GM19238 (cell line): ENCODE results near the gene PTPRM.
"Not testable (repeated sequence)": the region's sequence is repeated elsewhere in the genome, so short reads cannot be mapped to it uniquely, and the experiment has no call there.

Experiments used
- DNase-seq: peaks from one replicate; pipeline ENCODE4 v3.0.0; 2011; ENCODE audit warnings: low spot score; ENCODE audit not compliant: insufficient read length

Gene PTPRM

DNA sequence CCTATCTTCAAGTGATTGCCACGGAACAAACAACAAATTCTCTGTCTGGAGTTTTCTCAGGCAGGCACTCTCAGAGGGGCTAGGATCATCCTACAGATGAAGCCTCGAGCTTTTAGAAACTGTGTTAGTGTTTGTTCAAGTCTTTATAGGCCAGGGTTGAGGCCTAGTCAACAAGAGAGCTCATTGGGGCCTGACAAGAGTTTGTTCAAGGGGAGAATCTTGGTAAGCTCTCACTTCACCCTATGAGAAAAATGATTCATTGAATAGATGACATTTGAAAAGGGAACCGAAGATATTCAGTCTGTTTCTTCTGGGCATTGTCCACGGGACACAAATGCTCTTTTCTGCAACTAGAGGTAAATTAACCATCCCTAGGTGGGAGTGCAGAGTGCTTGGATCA, 476.9 kb downstream of the PTPRM start:
- DNase-seq, result no peak

GRCh38 chr18:8045160-8045883, 478.2 kb downstream of the PTPRM start:
- no peak for DNase-seq

DNA sequence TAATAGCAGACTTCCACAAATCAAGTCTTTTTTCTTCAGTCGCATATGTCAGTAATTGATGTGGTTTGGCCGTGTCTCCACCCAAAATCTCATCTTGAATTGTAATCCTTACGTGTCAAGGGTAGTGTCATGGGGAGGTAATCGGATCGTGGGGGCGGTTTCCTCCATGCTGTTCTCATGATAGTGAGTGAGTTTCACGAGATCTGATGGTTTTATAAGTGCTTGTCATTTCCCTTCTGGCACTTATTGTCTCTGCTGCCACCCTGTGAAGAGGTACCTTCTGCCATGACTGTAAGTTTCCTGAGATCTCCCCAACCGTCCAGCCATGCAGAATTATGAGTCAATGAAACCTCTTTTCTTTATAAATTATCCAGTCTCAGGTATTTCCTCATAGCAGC, 478.8 kb downstream of the PTPRM start:
- DNase-seq, result no peak

DNA sequence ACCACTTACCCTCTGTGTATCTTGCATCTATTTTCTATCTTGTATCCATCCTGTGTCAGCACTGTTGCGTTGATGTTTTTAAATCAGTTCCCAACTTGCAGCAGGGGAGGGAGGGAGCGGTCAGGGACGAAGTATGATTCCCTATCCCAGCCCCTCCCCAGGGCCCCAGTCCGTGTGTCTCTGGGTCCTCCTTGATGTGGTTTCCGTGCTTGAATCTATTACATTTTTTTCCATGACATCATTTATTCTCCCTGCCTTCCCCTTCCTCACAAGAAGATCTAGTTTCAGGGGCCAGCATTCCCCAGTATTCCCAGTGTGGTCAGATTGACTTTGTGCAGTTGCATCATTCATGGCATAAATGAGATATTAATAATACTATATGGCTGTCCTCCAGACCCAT, 479.3 kb downstream of the PTPRM start:
- DNase-seq, result no peak

- DNase-seq, result no peak
Measured at GRCh38 chr18:8049147-8049546, 482.0 kb downstream of the PTPRM start.

DNA sequence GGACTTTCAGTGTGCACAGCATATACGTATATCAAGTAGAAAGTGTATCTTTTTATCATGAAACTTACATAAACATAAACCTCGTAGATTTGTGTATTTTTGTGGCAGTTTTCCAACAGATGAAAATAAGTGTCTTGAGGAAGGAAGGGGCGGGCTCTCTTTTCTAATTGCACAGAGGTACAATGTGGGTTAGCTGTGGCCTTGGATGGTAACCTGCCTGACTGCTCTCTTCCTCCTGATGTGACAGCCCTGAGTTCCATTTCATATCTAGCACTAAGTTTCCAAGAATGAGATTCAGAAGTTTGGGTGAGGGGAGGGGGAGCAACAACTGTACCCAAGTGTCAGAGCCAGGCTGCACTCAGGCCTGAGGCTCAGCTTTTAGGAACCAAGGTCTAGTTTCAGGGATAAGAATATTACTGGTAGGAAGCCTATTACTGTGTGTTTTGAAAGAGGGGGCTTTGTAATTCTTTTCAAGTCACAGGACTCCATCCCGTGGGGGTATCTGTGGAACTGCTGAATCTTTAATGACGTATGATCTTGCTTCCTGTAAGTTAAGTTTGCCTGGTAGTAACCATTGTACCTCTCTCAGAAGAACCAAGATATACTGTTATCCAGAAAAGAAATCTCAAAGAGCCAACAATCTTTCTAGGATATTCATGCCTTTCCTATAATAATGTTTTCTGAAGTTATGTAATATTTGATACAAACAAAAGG, 483.7 kb downstream of the PTPRM start:
- no peak for DNase-seq

DNA sequence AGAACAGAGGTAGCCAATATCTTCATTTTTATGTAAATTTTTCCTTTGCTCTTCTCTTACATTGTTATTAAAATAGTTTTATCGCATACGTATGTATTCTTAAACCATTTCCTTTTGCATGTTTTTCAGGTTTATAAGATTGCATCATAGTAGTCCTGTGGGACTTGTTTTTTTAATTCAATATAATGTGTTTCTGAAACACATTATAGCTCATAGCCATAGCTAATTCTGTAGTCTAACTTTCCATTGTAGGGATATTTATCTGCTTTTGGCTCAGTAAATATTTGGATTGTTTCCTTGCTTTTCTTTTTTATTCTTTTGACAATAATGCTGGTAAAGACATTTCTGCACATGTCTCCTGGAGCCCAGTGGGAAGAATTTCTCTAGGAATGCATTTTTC, 484.3 kb downstream of the PTPRM start:
- DNase-seq, result no peak

- no peak for DNase-seq
Measured at GRCh38 chr18:8052237-8052701, 485.2 kb downstream of the PTPRM start.

DNA sequence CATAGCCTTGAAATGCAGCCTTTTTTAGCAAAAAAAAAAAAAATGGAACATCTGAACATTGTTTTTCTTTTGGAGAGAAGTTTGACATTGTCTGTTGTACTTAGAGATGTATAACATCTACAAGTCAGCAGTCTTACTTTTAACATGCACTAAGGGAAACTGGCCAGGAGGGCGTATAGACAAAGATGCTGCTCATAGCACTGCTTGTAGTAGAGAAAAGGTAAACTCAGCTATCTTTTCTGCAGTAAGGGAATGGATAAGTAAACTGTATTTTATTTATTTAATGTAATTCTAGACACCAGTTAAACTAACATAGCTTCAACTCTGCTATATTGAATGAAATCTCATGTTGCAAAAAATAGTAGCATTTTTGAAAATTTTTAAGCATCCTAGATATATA, 489.6 kb downstream of the PTPRM start:
- DNase-seq, result no peak

GRCh38 chr18:8063152-8063551, 496.0 kb downstream of the PTPRM start:
- not testable (repeated sequence) for DNase-seq

- no peak for DNase-seq
Measured at GRCh38 chr18:8063733-8064132, 496.6 kb downstream of the PTPRM start.

- no peak for DNase-seq
Measured at GRCh38 chr18:8065284-8065683, 498.2 kb downstream of the PTPRM start.

GRCh38 chr18:8065773-8066172, 498.7 kb downstream of the PTPRM start:
- no peak for DNase-seq

DNA sequence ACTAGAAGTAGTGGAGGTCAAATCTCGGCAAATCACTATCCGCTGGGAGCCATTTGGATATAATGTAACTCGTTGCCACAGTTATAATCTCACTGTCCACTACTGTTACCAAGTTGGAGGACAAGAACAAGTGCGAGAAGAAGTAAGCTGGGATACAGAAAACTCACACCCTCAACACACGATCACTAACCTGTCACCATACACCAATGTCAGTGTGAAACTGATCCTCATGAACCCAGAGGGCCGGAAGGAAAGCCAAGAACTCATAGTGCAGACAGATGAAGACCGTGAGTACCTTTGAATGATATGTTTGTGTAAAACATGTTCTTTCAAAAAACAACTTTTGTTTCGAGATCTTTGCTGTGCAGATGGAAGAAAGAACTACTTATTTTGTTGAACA, 502.6 kb downstream of the PTPRM start:
- no peak for DNase-seq

DNA sequence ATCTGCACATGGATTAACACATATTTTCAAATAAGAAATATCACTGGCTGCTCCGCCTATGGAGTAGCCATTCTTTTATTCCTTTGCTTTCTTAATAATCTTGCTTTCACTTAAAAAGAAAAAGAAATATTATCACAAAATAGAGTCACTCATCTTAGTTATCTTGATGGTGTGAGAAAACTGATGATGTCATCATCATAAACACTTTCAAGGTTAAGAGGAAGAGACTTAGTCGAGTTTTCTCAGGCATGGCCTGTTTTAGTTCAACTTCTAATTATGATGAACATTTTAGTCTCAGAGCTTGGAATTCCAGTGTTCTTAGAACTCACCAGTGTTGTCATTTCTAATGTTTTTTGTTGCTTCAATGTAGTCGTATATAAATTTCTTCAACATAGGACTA, 506.1 kb downstream of the PTPRM start:
- no peak for DNase-seq

- no peak for DNase-seq
Measured at GRCh38 chr18:8080092-8080491, 513.0 kb downstream of the PTPRM start.

DNA sequence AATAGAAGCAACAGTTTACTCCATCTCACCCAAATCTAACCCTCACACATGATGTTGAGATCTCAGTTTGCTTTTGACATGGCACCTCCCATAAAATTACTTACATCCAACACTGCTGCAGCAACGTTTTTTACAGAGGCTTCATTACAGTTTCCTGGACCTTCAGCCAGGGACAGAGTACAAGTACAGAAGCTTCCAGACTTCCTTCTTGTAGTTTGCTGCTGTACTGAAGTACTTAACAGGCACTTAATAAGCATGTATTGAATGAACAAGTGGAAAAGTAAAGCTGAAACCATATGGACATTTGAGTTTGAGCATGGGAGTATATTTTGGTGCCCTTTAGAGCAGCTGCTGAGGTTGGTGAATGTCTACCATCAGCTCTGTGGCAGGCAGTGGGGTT, 514.2 kb downstream of the PTPRM start:
- no peak for DNase-seq

DNA sequence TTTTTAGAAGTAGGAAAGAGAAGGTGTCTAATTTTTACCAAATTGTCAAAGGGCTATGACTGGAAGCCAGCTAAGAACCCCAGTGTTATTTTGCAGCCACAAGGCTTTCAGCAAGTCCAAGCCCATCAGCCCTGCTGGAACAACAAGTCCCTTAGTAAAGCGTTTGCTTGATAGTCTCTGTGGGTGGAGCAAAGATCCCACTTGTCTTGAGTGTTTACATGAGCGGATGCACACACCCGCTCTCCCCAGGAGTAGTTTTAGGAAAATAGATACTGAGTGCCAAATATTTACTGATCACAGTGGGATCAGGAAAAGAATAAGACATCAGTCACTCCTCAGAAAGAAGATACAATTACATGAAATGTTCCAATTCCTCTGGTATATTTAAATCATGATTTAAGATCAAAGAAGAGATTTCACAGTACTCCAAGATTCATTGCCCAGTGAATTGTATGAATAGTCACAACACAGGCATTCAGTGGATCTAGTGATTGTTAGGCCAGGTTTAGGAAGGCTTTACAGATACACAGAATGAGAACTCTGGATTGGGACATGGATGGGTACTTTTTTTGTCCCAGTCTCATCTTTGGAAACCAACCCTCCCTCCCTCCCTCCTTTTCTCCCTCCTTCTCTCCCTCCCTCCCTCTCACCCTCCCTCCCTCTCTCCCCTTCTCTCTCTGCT, 514.9 kb downstream of the PTPRM start:
- no peak for DNase-seq

- DNase-seq, result no peak
Measured at GRCh38 chr18:8084160-8084559, 517.0 kb downstream of the PTPRM start.

DNA sequence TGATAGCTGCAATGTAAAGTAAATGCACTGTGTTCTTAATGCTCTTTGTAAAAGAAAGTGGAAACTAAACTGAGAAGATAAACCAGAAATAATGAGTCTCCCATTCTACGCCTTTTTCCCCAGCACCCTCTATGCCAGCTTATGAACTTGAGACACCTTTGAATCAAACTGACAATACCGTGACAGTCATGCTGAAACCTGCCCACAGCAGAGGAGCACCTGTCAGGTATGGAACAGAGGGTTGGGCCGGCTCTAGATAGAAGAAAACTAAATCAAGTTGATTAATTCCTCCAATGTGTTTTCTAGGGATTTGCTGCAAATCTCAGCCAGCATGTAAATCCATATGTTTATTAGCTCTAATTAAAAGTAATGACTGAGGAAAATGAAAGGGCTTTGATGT, 521.5 kb downstream of the PTPRM start:
- DNase-seq, result no peak

- no peak for DNase-seq
Measured at GRCh38 chr18:8091035-8091434, 523.9 kb downstream of the PTPRM start.

DNA sequence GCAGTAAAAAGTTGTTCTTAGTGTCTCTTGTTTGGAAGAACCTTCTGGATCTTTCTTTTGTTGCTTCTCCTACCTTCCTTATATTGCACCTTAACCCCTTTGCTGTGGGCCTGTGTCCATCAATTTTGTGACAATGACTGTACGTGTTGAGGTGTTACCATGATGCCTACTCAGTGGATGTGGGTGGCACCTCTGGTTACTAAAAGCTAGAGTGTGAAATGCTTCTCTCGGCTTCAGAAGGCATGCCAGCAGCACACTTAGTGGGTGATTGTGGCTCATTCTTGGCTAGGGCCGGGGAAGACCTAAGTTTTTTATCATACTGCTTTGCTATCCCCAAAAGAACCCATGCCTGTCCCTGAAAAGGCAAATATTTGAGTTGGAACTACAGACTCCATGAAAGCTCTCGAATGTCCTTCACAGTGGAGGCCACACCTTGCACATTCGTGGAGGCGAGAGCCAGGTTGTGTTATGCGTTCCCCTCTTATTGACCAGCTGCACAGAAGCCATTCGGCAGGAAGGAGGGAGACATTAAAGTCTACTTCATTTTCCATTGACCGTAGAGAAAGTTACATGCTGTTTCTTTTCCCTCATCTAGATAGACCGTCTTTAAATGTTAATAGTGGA, 528.9 kb downstream of the PTPRM start:
- no peak for DNase-seq
